Measurements from ENCODE around the gene NADSYN1.

DNA sequence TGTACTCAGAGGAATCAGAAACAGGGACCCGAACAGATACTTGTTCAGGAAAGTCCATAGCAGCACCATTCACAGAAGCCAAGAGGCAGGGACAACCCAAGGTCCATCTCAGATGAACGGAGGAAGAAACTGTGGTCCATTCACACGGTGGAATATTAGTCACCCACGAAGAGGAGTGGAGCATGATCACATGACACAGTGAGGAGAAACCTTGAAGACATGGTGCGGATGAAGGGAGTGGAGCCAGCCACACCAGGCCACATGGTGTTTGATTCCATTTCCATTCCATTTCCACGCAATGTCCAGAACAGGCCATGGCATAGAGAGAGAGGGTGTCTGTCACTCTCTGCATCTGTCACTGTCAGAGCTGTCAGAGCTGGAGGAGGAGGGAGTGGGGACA is 30.7 kb downstream of the NADSYN1 start:
- no peak for TF ChIP-seq TAF1 (IDR thresholded peaks at IDR 0.05; ENCODE audit: low read depth)
- TF ChIP-seq YY1 (IDR thresholded peaks at IDR 0.05; ENCODE audit: low read depth), result no peak
- no peak for TF ChIP-seq EP300 (IDR thresholded peaks at IDR 0.05; ENCODE audit: borderline replicate concordance)
- no peak for TF ChIP-seq MAX (IDR thresholded peaks at IDR 0.05)
- TF ChIP-seq CEBPB (IDR thresholded peaks at IDR 0.05), result no peak

Data from Ishikawa (cell line).